Neutrophil (primary cell): ENCODE data around the gene HINFP.

ENCODE experiments used
- H3K27ac ChIP-seq: fragments of 200-600 bp; sonication (generic); 2 replicates; pipeline ENCODE4 v1.5.1; 2016; ENCODE audit warnings: mild to moderate bottlenecking, moderate library complexity
- H3K27me3 ChIP-seq: fragments of 200-600 bp; sonication (generic); 2 replicates; pipeline ENCODE4 v1.6.0; 2016; ENCODE audit warnings: mild to moderate bottlenecking
- H3K36me3 ChIP-seq: fragments of 200-600 bp; sonication (generic); 2 replicates; pipeline ENCODE4 v1.5.1; 2017
- H3K4me1 ChIP-seq, 2 experiments: fragments of 200-600 bp in 1 of 2; sonication (generic) in 1 of 2; 1 replicate in 1 of 2; 2 replicates in 1 of 2; pipeline versions ENCODE4 v1.5.1 to v1.6.1; 2013 to 2016; ENCODE audit warnings: low read depth in 1 of 2, low read length in 1 of 2, mild to moderate bottlenecking in 1 of 2, moderate library complexity in 1 of 2; ENCODE audit not compliant: control insufficient read depth in 1 of 2, insufficient read depth in 1 of 2
- H3K4me3 ChIP-seq, 2 experiments: fragments of 200-600 bp in 1 of 2; sonication (generic) in 1 of 2; 1 replicate in 1 of 2; 2 replicates in 1 of 2; pipeline ENCODE4 v1.5.1; 2013 to 2016; ENCODE audit warnings: low read depth in 1 of 2, low read length in 1 of 2, mild to moderate bottlenecking in 1 of 2, moderate library complexity in 1 of 2
- H3K9me3 ChIP-seq: fragments of 200-600 bp; sonication (generic); 2 replicates; pipeline ENCODE4 v1.5.1; 2016
- CTCF ChIP-seq: fragments of 200-600 bp; sonication (generic); IDR thresholded peaks from 2 replicates; pipeline ENCODE4 v1.5.1; 2016; ENCODE audit warnings: antibody characterized with exemption

Gene HINFP

DNA sequence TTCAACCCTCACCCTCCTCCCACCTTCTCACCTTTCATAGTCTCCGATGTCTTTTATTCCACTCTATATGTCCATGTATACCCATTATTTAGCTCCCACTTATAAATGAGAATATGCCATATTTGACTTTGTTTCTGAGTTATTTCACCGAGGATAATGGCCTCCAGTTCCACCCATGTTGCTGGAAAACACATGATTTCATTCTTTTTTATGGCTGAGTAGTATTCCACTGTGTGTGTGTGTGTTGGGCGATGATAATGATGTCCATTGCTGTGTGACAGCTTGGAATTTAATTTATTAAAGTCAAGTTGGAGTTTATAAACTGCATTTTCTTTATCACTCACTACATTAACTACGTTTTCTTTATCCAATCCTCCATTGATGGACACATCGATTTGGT lies 3.2 kb upstream of the HINFP start:
- H3K27ac ChIP-seq, result peak overlapping the region; percentile 10
- no peak overlapping the region for H3K4me3 ChIP-seq
- peaks cover 48 to 49% of the 10 kb centered on the region in 2 experiments for H3K4me1 ChIP-seq
- H3K9me3 ChIP-seq, result no peaks in the 10 kb centered on the region
- no peaks in the 10 kb centered on the region for H3K27me3 ChIP-seq
- TF ChIP-seq CTCF, result no peak
- H3K36me3 ChIP-seq, result peaks cover 28% of the 10 kb centered on the region

- Histone ChIP-seq H3K36me3 (peaks cover 24% of the 10 kb centered on the region), H3K27me3 (no peaks in the 10 kb centered on the region), H3K9me3 (no peaks in the 10 kb centered on the region), H3K27ac (peak overlapping the region; percentile 10), H3K4me1 (peaks cover 48 to 49% of the 10 kb centered on the region in 2 experiments), H3K4me3 (no peak overlapping the region)
- no peak for TF ChIP-seq CTCF
These were observed 2.4 kb upstream of the HINFP start for GRCh38 chr11:119118946-119119345.

DNA sequence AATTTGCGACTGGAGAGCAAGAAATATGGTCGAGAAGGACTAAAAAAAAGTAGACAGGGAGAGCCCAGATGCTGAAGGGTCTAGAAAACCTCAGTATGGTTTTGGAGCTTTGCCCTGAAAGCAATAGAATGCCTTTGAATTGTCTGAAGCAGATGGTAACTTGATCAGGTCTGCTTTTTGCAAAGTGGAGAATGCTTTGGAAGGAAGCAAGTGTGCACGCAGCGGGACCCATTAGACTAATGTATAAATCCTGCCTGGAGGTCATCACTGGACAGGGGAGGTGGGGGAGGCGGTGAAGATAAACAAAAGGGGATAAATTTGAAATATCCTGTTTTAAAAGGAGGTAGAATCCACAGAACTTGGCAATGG lies 757 bp upstream of the HINFP start:
- Histone ChIP-seq H3K27ac (peak overlapping the region; percentile 84), H3K36me3 (peaks cover 25% of the 10 kb centered on the region), H3K9me3 (no peaks in the 10 kb centered on the region), H3K4me1 (peaks cover 38 to 42% of the 10 kb centered on the region in 2 experiments), H3K27me3 (no peaks in the 10 kb centered on the region), H3K4me3 (peak overlapping the region; percentile 88 to 94)
- TF ChIP-seq CTCF, result no peak

DNA sequence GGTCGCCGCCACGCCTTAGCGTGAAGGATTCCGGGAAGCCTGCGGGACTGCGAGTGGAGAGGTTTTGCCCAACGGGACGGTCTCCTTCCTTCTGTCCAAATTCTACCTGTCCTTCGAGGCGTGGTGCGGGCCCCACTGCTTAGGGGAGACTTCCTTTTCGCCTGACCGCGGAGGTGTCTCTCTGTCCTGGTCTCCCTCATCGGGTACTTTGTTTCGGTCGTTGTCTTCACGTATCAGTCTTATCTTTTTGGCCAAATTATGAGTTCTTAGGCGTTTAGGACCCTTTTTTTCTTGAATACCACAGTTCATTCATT lies 388 bp downstream of the HINFP start:
- H3K4me3 ChIP-seq, result peak overlapping the region; percentile 88 to 94
- H3K9me3 ChIP-seq, result no peaks in the 10 kb centered on the region
- H3K27ac ChIP-seq, result peak overlapping the region; percentile 84
- H3K4me1 ChIP-seq, result peaks cover 26 to 31% of the 10 kb centered on the region in 2 experiments
- no peak for TF ChIP-seq CTCF
- H3K36me3 ChIP-seq, result peaks cover 16% of the 10 kb centered on the region
- H3K27me3 ChIP-seq, result no peaks in the 10 kb centered on the region

GRCh38 chr11:119125821-119126220 lies 4.4 kb downstream of the HINFP start:
- no peak overlapping the region for H3K27ac ChIP-seq
- H3K4me1 ChIP-seq, result peaks cover 13 to 19% of the 10 kb centered on the region in 2 experiments
- H3K4me3 ChIP-seq, result no peak overlapping the region
- no peak for TF ChIP-seq CTCF
- H3K27me3 ChIP-seq, result no peaks in the 10 kb centered on the region
- H3K9me3 ChIP-seq, result no peaks in the 10 kb centered on the region
- H3K36me3 ChIP-seq, result peaks cover 45% of the 10 kb centered on the region

DNA sequence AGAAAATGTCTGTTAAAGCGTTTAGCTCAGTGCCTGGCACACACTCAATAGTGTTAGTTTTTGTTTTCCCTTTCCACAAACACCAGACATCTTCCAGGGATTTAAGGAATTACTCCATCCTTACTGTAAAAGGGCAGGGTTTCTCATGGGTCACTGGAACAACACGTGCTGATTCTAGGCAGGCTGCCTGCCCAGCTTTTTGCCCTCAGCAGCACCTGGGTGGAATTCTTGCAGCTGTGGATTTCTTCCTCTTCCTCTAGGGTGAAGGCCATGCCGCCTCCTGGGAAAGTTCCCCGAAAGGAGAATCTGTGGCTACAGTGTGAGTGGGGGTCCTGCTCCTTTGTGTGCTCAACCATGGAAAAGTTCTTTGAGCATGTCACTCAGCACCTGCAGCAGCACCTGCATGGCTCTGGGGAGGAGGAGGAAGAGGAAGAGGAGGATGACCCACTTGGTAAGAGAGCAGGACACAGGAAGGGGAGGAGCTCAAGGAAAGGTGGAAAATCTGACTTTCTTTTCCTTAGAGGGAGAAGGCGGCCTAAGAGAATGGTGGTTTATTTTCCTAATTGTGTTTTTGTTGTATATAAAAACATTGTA lies 5.4 kb downstream of the HINFP start:
- no peaks in the 10 kb centered on the region for H3K9me3 ChIP-seq
- H3K4me3 ChIP-seq, result no peak overlapping the region
- no peaks in the 10 kb centered on the region for H3K27me3 ChIP-seq
- peak overlapping the region; percentile 18 for H3K27ac ChIP-seq
- peaks cover 9 to 14% of the 10 kb centered on the region in 2 experiments for H3K4me1 ChIP-seq
- peaks cover 55% of the 10 kb centered on the region for H3K36me3 ChIP-seq
- no peak for TF ChIP-seq CTCF
